Activated T-helper 9 cell treated with anti-CD3 and anti-CD28 coated beads, Interleukin-2, amount 50 U/mL, for 16 hours (primary cell): ENCODE results near the gene ASB3.

Source experiments
- DNase-seq: peaks from one replicate; pipeline ENCODE4 v3.0.0-alpha.2; 2020; ENCODE audit warnings: low read depth

The ASB3 gene

GRCh38 chr2:53654396-53654795, 132.4 kb downstream of the ASB3 start:
- no peak for DNase-seq

DNA sequence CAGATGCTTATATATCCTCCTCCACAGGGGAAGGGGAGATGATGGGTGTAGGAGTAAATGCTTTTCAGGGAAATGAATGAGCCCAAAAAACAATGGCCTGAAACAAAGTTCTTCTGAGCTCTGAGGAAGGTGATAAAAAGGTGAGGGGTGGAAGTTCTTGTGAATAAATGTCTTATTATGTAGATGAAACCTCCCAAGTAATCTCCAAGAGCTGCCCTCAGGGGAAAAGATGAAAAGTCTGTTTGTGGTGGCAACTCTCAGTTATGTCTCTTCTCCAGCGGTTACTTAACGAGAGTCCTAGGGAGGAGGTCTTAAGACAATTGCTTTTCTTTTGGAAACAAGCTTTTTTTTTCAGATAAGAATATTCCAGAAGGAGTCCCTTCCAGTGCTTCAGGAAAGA, 134.6 kb downstream of the ASB3 start:
- DNase-seq = no peak

GRCh38 chr2:53646788-53647187, 140.0 kb downstream of the ASB3 start:
- DNase-seq = no peak

- no peak for DNase-seq
Measured at GRCh38 chr2:53641290-53641689, 145.5 kb downstream of the ASB3 start.

DNA sequence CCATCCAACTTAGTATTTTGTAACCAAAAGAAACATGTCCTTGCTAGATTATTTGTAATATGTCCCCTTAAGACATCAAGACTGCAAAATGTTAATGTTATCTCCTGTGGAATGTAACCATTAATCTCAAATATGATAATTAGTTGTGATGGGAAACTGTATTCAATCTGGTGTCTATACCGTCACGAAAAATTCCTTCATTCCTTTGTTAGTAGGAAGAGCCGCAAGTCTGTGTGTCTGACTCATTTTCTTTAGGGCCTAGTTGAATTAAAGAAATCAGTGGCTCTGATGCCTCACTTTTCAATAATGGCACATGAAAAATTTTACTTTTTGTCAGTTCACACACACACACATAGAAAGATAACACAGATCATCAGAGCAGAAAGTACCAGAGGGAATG, 146.3 kb downstream of the ASB3 start:
- no peak for DNase-seq

GRCh38 chr2:53636596-53636995, 150.2 kb downstream of the ASB3 start:
- no peak for DNase-seq

DNA sequence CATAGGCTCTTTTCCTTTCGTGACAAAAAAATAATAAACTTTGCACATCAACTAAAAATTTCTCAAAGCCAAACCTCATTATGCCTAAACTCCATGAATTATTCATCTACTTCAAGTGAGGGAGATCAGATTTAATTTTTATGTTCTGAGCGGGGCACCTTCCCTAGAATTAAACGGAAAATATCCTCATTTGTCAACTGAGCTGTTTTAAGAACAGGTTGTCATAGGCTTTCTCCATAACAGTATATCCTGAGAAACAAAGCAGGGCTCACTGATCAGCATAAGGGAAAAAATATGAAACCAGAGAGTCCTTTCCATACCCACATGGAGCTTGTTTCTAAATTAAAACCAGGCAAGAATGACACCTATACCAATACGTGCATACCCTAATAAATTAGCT, 150.6 kb downstream of the ASB3 start:
- no peak for DNase-seq

DNA sequence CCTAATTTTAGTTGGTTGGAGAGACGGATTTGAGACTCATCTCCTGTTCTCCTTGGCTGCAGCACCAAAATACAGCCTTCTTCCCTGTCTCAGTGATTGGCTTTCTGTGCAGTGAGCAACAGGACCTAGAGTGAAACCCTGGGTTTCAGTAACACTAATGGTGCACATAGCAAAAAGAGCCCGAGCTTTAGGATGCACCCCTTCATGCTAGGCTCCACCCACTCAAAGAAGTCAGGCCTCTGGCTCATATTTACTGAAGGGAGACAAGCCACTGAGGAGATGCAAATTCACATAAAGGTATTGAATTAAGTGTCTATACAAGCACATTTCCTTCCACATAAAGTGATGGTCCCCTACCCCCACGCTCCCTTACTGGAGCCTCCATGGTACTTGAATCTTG, 151.1 kb downstream of the ASB3 start:
- DNase-seq = no peak

DNA sequence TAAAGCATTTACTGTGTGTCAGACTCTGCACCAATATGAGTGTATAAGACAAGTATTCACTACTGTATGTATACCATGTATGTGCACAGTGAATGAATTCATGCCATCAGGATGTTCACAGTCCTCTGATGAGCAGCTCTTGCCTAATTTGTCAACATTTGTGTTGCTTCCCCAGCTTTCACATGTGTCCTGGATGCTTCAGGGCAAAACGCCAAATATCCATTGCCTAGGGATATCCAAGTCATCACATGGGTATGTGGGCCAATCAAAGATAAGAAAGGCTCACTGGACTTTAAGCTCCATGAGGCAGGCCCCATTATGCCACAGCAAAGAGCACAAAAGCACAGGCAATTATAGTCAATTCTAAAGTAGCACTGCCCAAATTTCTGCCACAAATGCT, 153.3 kb downstream of the ASB3 start:
- no peak for DNase-seq

- DNase-seq = no peak
Measured at GRCh38 chr2:53632714-53633113, 154.0 kb downstream of the ASB3 start.

GRCh38 chr2:53632126-53632460, 154.7 kb downstream of the ASB3 start:
- no peak for DNase-seq

DNA sequence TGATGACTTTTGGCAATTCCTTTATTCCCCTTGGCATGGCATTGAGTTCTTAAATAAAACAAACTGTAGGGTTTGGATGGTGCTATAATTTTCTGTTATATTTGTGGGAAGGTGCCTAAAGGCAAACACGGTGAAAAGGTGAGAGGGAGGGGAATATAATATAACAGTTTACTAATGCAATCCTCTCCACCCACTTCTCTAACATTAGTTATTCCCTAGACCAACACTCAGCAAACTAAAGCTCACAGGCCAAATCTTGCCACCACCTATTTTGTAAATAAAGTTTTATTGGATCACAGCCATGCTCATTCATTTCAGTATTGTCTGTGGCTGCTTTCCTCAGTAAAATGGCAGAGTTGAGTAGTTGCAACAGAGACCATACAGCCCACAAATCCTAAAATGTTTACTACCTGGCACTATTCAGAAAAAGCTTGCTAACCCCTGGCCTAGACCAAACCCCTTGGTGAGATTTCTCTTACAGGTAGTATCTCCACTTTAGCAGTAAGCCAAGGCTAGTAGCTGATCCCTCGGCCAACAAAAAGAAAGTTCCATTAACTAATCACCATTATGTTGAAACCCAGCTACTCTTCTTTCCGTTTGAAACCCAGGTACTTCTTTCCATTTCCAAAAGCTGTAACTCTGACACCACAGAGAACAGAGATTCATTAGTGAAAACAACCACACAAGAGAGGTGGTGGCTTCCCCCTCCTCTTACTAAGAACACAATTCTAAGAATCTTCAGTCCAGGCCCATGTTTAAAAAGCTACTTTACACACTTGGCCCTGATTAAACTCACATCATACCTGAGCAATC, 155.2 kb downstream of the ASB3 start:
- no peak for DNase-seq

GRCh38 chr2:53630026-53630606, 156.6 kb downstream of the ASB3 start:
- DNase-seq = no peak

DNA sequence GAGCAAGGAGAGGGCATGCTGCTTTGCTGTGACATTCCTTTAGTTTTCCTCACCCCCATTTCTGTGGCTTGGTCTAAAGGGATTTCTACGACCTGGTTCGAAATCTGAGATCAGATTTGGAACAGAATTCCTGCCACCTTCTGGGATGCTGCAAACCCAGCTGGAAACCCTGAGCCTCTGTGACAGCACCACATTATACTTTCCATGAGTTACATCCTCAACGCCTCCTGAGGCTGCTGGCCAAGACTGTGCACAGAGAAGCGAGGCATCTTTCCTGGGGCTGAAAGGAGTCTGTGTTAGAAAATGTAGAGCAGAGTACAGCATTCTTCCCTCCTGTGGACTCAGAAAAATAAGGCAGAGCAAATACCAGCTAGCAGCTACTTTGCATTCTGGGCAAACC, 157.3 kb downstream of the ASB3 start:
- no peak for DNase-seq

DNA sequence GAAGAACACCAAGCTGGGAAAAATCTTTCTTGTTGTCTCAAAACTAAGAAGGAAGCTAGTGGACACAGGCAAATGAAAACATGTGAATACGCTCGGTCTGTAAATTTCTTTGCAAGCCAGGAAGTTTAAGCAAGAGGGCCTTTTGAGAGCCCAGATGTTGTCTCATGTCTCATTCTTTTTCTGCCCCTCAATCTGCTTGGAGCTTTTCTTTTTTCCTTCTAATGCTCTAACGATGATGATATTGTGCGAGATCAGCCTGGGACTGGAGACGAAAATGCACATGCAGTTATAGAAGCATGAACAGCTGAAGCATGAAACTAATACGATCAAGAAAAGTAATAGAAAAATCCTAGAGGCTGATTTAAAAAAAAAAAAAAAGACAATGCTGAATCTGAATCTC, 157.8 kb downstream of the ASB3 start:
- DNase-seq = no peak

GRCh38 chr2:53622141-53622540, 164.6 kb downstream of the ASB3 start:
- DNase-seq = no peak

- no peak for DNase-seq
Measured at GRCh38 chr2:53620981-53621380, 165.8 kb downstream of the ASB3 start.
